ENCODE data around the gene SERPINB12.

SERPINB12 gene

GRCh38 chr18:63567825-63568224, 25.7 kb downstream of the SERPINB12 start:
- TF ChIP-seq CTCF (IDR thresholded peaks at IDR 0.05) = no peak
- Histone ChIP-seq H3K4me1 (no peaks in the 10 kb centered on the region), H3K79me2 (no peaks in the 10 kb centered on the region), H3K4me3 (ENCODE audit: low read depth, low read length) (no peak overlapping the region), H3K36me3 (ENCODE audit: control insufficient read depth, insufficient read depth, low read length) (no peaks in the 10 kb centered on the region), H2AFZ (no peak overlapping the region), H3K27ac (no peak overlapping the region), H3K9me3 (ENCODE audit: control insufficient read depth, low read length) (no peaks in the 10 kb centered on the region), H3K4me2 (ENCODE audit: low read length) (no peak overlapping the region), H3K27me3 (ENCODE audit: control insufficient read depth, insufficient read depth, low read length) (no peaks in the 10 kb centered on the region), H3K9ac (no peak overlapping the region)

GRCh38 chr18:63570721-63571120, 28.6 kb downstream of the SERPINB12 start:
- Histone ChIP-seq H3K4me2 (ENCODE audit: low read length) (no peak overlapping the region), H3K79me2 (no peaks in the 10 kb centered on the region), H3K4me3 (ENCODE audit: low read depth, low read length) (no peak overlapping the region), H2AFZ (no peak overlapping the region), H3K9ac (no peak overlapping the region), H3K36me3 (ENCODE audit: control insufficient read depth, insufficient read depth, low read length) (no peaks in the 10 kb centered on the region), H3K9me3 (ENCODE audit: control insufficient read depth, low read length) (no peaks in the 10 kb centered on the region), H3K4me1 (no peaks in the 10 kb centered on the region), H3K27me3 (ENCODE audit: control insufficient read depth, insufficient read depth, low read length) (no peaks in the 10 kb centered on the region), H3K27ac (no peak overlapping the region)
- no peak for TF ChIP-seq CTCF (IDR thresholded peaks at IDR 0.05)

- no peak overlapping the region for H3K4me3 ChIP-seq (ENCODE audit: low read depth, low read length)
- no peaks in the 10 kb centered on the region for H3K9me3 ChIP-seq (ENCODE audit: control insufficient read depth, low read length)
- no peak overlapping the region for H3K27ac ChIP-seq
- no peak overlapping the region for H3K4me2 ChIP-seq (ENCODE audit: low read length)
- H3K79me2 ChIP-seq = no peaks in the 10 kb centered on the region
- no peaks in the 10 kb centered on the region for H3K36me3 ChIP-seq (ENCODE audit: control insufficient read depth, insufficient read depth, low read length)
- no peaks in the 10 kb centered on the region for H3K4me1 ChIP-seq
- no peak overlapping the region for H2AFZ ChIP-seq
- TF ChIP-seq CTCF (IDR thresholded peaks at IDR 0.05) = no peak
- H3K27me3 ChIP-seq (ENCODE audit: control insufficient read depth, insufficient read depth, low read length) = no peaks in the 10 kb centered on the region
- no peak overlapping the region for H3K9ac ChIP-seq
Measured at GRCh38 chr18:63575681-63576080, 33.5 kb downstream of the SERPINB12 start.

GRCh38 chr18:63578357-63578958, 36.3 kb downstream of the SERPINB12 start:
- Histone ChIP-seq H3K9me3 (ENCODE audit: control insufficient read depth, low read length) (no peaks in the 10 kb centered on the region), H3K79me2 (no peaks in the 10 kb centered on the region), H3K27ac (no peak overlapping the region), H2AFZ (no peak overlapping the region), H3K4me3 (ENCODE audit: low read depth, low read length) (no peak overlapping the region), H3K4me2 (ENCODE audit: low read length) (no peak overlapping the region), H3K27me3 (ENCODE audit: control insufficient read depth, insufficient read depth, low read length) (no peaks in the 10 kb centered on the region), H3K4me1 (no peaks in the 10 kb centered on the region), H3K9ac (no peak overlapping the region), H3K36me3 (ENCODE audit: control insufficient read depth, insufficient read depth, low read length) (no peaks in the 10 kb centered on the region)
- peak; percentile 32 for TF ChIP-seq CTCF (IDR thresholded peaks at IDR 0.05)

- Histone ChIP-seq H3K4me2 (ENCODE audit: low read length) (no peak overlapping the region), H3K27me3 (ENCODE audit: control insufficient read depth, insufficient read depth, low read length) (no peaks in the 10 kb centered on the region), H3K4me3 (ENCODE audit: low read depth, low read length) (no peak overlapping the region), H3K9me3 (ENCODE audit: control insufficient read depth, low read length) (no peaks in the 10 kb centered on the region), H3K4me1 (no peaks in the 10 kb centered on the region), H2AFZ (no peak overlapping the region), H3K27ac (no peak overlapping the region), H3K36me3 (ENCODE audit: control insufficient read depth, insufficient read depth, low read length) (no peaks in the 10 kb centered on the region), H3K9ac (no peak overlapping the region), H3K79me2 (no peaks in the 10 kb centered on the region)
- TF ChIP-seq CTCF (IDR thresholded peaks at IDR 0.05) = no peak
Measured at GRCh38 chr18:63579616-63580015, 37.4 kb downstream of the SERPINB12 start.

Data from parathyroid adenoma (tissue), 2 donors.